Measurements from ENCODE around the gene RAD17.
"Not testable (repeated sequence)": the region's sequence is repeated elsewhere in the genome, so short reads cannot be mapped to it uniquely, and the experiment has no call there.

Gene RAD17

DNA sequence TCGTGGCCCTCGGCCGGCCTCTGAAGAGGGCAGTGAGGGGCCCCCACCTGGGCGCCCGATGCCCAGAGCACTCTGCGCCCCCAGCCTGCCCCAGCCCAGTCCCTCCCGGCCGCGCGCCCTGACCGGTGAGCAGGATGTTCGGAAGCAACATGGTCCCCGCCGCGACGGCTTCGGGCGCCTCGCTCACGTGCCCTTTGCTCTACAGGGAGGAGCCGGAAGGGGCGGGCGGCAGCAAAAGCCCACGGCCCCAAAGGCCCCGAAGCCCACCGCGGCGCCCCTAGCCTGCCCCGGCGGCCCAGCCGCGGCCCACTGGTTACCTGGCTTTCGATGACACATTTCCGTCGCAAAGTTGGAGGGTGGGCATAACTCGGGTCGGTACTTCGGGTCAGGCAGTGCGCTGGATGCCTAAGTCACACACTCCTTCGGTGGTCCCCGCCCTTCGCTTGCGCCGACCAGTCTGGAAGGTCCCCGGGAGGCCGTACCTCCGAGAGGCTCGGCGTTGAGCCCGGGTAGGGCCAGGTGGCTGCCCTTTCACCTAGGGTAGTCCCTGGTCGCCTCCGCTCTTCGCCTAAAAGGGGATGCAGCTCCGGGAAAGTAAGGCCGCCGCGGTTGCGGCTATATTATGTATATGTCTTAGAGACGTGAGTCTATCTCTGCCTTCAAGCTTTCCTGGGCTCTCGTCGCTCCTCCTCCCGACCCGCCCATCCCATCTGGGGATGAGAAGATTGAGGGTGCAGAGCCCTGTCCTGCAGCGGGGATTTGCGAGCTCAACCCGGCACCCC, at the start of gene RAD17, which contains the start of the genes AK6 and TAF9:
Gene RAD17, plus strand, starts transcription at position 479 of the 782 bp plus-strand sequence. CDS start 2,391 bp downstream, outside the sequence.
Gene AK6, minus strand, starts transcription at position 181 of the 782 bp plus-strand sequence. Its CDS starts 30 bp downstream, at position 151.
Gene TAF9, minus strand, starts transcription at position 181 of the 782 bp plus-strand sequence. CDS start 3,783 bp downstream, outside the sequence.
- peak; percentile 90 to 93 for DNase-seq

DNA sequence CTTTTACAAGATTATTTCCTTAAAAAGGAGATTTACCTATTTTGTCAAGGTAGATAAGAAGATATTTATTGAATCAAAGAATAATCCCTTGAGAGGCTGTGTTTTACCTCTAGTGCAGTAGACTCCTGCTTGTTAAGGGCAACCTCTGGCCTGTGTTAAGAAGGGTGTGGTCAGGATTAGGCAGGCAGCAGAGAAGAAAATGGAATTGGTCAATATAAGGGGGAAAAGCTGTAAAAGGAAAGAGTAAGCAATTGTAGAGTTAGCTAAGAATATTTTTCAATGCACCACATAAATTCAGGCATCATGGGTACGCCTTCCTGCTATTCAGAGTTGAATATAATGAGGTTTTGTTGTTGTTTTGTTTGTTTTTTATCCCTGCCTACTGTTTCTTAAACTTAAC, 43.3 kb upstream of the RAD17 start:
- no peak for DNase-seq

DNA sequence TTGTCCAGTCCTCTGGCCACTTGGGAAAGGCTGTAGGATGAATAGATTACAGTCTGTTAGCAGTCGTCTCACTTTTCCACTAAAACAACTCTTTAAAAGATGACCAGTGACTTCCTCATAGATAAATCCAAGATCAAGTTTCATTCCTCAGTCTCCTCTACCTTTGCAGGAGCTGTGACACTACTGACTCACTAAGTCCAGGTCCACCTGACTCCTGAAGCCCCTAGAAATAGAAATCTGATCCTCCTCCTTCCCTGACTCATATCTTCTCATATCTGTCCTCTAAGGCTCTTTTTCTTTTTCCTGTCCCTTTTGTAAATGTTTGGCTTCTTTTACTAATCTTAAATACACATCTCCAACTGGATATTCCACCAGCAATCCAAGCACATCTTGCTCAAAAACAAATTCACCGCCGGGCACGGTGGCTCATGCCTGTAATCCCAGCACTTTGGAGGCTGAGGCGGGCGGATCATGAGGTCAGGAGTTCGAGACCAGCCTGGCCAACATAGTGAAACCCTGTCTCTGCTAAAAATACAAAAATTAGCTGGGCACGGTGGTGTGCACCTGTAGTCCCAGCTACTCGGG, 39.6 kb upstream of the RAD17 start:
- no peak for DNase-seq

- no peak for DNase-seq
These were observed 37.8 kb upstream of the RAD17 start for GRCh38 chr5:69331528-69332445.

- not testable (repeated sequence) for DNase-seq
These were observed 35.8 kb upstream of the RAD17 start for GRCh38 chr5:69333668-69334315.

- peak; percentile 68 to 75 for DNase-seq
These were observed 34.8 kb upstream of the RAD17 start for GRCh38 chr5:69334793-69335268.

DNA sequence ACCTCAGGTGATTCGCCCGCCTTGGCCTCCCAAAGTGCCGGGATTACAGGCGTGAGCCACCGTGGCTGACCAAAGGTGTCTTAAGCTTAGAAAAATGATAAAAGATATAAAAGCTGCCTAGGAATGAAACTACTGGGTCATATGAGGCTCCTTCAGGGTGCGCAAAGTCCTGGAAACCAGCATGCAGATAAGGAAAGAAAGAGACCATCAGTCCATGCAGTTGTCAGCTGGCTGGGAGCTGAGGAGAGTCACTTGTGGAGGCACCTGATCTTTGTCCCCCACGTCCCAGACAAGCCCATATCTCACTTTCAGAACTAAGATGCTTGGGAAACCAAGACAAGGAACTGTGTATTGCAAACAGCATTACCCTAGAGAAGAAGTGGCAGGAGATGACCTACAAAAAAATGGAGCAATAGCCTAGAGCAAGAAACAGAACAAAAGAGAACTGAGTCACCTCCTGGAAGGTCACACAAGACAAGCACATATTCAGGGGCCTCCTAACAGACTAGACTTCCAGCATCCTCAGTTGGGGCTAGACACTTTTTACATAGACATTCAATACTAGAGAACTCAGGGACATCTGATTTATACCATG, 34.2 kb upstream of the RAD17 start:
- DNase-seq = no peak

- no peak for DNase-seq
These were observed 28.0 kb upstream of the RAD17 start for GRCh38 chr5:69341520-69342161.

DNA sequence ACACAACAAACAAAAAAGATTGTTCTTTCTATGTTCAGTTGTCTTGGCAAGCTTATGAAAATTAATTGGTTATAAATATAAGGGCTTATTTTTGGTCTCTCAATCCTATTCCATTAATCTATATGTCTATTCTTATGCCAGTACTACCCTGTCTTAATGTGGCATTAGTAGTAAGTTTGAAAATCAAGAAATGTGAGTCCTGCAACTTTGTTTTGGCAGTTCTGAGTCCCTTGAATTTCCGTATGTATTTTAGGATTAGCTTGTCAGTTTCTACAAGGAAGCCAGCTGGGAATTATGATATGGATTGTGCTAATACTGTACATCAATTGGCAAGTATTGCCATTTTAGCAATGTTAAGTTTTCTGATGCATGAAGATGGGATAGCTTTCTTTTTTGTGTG, 26.5 kb upstream of the RAD17 start:
- DNase-seq = no peak

GRCh38 chr5:69350664-69351063, 19.0 kb upstream of the RAD17 start:
- no peak for DNase-seq

DNA sequence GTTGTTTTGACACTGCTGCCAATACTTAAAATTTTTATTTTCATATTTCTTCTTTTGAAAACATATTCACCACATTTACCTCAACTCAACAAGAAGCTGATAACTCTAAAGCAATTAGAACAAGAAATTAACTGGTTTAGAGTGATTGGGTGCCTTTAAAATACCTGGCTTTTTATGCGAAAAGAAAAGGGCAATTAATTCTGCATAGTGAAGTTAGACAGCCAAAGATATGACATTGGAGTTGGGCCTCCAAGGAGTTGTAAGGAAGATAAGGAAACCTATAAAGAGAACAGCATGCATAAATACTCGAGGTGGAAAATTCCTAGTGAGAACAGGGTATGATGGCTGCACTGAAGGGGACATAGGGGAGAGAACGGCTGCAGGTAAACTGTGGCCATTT, 9.9 kb upstream of the RAD17 start:
- no peak for DNase-seq

DNA sequence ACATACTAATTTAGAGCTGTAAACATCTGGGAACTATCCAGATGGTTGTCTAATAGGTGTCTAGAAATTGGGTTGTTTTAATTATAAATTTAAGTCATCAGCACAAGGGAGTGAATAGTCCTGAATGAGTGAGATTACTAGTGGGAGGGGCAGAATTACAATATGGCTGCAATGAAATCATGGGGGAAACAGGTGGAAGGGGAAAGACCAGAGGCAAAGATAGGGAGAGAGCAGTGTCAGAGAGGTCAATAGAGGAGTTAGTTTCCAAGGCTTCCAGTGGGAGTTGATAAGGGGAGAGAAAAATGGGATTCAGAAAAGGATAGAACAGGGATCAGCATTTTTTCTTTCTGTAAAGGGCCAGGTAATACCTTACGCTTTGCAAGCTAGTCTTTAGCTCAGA, 9.2 kb upstream of the RAD17 start:
- DNase-seq = no peak

DNA sequence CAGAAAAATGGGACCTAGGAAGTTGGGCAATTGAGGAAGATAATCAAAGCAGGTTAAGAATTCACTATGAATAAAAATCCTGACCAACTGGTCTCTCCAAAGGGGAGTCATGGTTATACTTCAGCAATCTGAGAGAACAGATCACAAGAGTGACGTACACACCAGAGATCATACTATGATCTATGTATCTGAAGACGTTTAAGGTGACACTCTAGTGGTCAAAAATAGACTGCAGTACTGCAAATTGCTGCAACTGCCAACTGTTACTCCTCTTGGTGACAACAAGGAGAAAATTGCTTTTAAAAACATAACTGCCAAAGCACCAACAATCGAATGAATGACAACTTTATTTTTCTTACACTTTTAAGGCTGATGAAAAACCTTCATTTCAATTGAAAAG, 5.2 kb upstream of the RAD17 start:
- peak in 1 of 2 experiments; percentile 3 for DNase-seq

DNA sequence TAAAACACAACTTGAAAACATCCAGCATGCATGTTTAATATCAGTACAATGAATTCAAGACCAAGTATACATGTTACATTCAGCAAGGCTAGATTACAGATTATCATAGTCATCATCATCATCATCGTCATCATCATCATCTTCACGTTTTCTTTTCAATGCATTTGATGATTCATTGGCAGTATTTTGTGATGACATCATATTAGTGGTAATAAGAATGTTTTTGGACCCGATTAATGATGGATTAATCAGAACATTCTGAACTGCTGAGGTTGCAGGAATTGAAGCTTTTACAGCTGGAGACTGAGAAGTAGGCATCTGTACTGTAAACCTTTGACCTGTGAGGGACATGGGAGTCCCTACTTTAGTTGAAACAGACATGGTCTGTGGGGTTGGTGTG, 4.8 kb upstream of the RAD17 start:
- DNase-seq = no peak

GRCh38 chr5:69367697-69368279, 1.8 kb upstream of the RAD17 start:
- no peak for DNase-seq

GRCh38 chr5:69368458-69369339, 919 bp upstream of the RAD17 start:
- peak in 1 of 2 experiments; percentile 6 for DNase-seq

DNA sequence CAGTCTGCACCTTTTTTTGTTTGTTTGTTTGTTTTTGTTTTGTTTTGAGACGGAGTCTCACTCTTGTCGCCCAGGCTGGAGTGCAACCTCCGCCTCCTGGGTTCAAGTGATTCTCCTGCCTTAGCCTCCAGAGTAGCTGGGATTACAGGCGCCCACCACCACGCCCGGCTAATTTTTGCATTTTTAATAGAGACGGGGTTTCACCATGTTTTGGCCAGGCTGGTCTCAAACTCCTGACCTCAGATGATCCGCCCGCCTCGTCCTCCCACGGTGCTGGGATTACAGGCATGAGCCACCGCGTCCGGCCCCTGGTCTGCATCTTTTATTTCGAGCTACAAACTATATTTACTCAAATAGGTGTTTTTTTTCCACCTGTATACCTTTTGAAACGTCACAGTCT, 717 bp downstream of the RAD17 start:
- not testable (repeated sequence) for DNase-seq

GRCh38 chr5:69372394-69372793, 2.8 kb downstream of the RAD17 start:
- no peak for DNase-seq

GRCh38 chr5:69374911-69375446, 5.4 kb downstream of the RAD17 start:
- no peak for DNase-seq

GRCh38 chr5:69378376-69378775, 8.8 kb downstream of the RAD17 start:
- DNase-seq = no peak
